ENCODE results near the gene KRT80.
A peak's percentile ranks its signal among the peaks of the same experiment; 100 is the strongest.

Gene KRT80

GRCh38 chr12:52168019-52168717, 23.6 kb downstream of the KRT80 start:
- no peak for TF ChIP-seq CTCF (conservative IDR thresholded peaks at IDR 0.05; ENCODE audit: low read depth, low read length)
- H3K4me3 ChIP-seq (ENCODE audit: low read length): no peak overlapping the region
- DNase-seq (ENCODE audit: low read depth): peak; percentile 98

- no peak overlapping the region for H3K4me3 ChIP-seq (ENCODE audit: low read length)
- TF ChIP-seq CTCF (conservative IDR thresholded peaks at IDR 0.05; ENCODE audit: low read depth, low read length): no peak
Measured at GRCh38 chr12:52167526-52167925, 24.3 kb downstream of the KRT80 start.

GRCh38 chr12:52166672-52167071, 25.1 kb downstream of the KRT80 start:
- H3K4me3 ChIP-seq (ENCODE audit: low read length): no peak overlapping the region
- no peak for DNase-seq (ENCODE audit: low read depth)
- TF ChIP-seq CTCF (conservative IDR thresholded peaks at IDR 0.05; ENCODE audit: low read depth, low read length): no peak

More at GRCh38 chr12:52167526-52167925, 24.3 kb downstream of the KRT80 start:
- DNase-seq (ENCODE audit: low read depth): peak; percentile 86

GRCh38 chr12:52165096-52165855, 26.5 kb downstream of the KRT80 start:
- DNase-seq (ENCODE audit: low read depth): no peak
- no peak for TF ChIP-seq CTCF (conservative IDR thresholded peaks at IDR 0.05; ENCODE audit: low read depth, low read length)
- no peak overlapping the region for H3K4me3 ChIP-seq (ENCODE audit: low read length)

GRCh38 chr12:52164624-52165023, 27.2 kb downstream of the KRT80 start:
- no peak for TF ChIP-seq CTCF (conservative IDR thresholded peaks at IDR 0.05; ENCODE audit: low read depth, low read length)
- DNase-seq (ENCODE audit: low read depth): no peak
- no peak overlapping the region for H3K4me3 ChIP-seq (ENCODE audit: low read length)

- no peak for TF ChIP-seq CTCF (conservative IDR thresholded peaks at IDR 0.05; ENCODE audit: low read depth, low read length)
- DNase-seq (ENCODE audit: low read depth): no peak
- H3K4me3 ChIP-seq (ENCODE audit: low read length): no peak overlapping the region
Measured at GRCh38 chr12:52162981-52163380, 28.8 kb downstream of the KRT80 start.

- H3K4me3 ChIP-seq (ENCODE audit: low read length): no peak overlapping the region
- DNase-seq (ENCODE audit: low read depth): no peak
- TF ChIP-seq CTCF (conservative IDR thresholded peaks at IDR 0.05; ENCODE audit: low read depth, low read length): no peak
Measured at GRCh38 chr12:52160200-52160599, 31.6 kb downstream of the KRT80 start.
